Caco-2 (cell line): ENCODE data around the gene DISP3. TPM values are rescaled to one million over a fixed set of nuclear protein-coding genes. Genes with fewer than 3 reads are reported as not detected.

ENCODE experiments used
- BruUV-seq: library from RNA; stranded (reverse); fragments of 400-500 nt; replicated peaks from 2 replicates; lab custom pipeline; 2021; lab: Mats Ljungman, UMichigan
- CTCF ChIA-PET: fragments of 300-600 bp; sonication (Branson Sonifier 250); formaldehyde crosslinking; loops from one replicate; lab custom pipeline; 2022; ENCODE audit warnings: antibody characterized with exemption; lab: Charles Lee
- POLR2A ChIA-PET: fragments of 300-600 bp; sonication (Branson Sonifier 250); formaldehyde crosslinking; loops from one replicate; lab custom pipeline; 2022; ENCODE audit warnings: antibody characterized with exemption; lab: Charles Lee
- DNase-seq, 2 experiments: peaks; one replicate each; pipeline versions ENCODE4 v3.0.0 to v3.0.0-alpha.2; 2020 to 2022
- H3K27me3 ChIP-seq: replicated peaks from 2 replicates; pipeline ENCODE4 v1.6.0; 2011; ENCODE audit warnings: low read length; ENCODE audit not compliant: control insufficient read depth, insufficient read depth
- H3K36me3 ChIP-seq: 2 replicates; pipeline ENCODE4 v1.5.1; 2011; ENCODE audit warnings: low read length; ENCODE audit not compliant: control insufficient read depth, insufficient read depth
- H3K4me1 ChIP-seq: fragments of 250-450 bp; sonication (Bioruptor Pico); 2 replicates; pipeline ENCODE4 v1.5.1; 2020; ENCODE audit warnings: mild to moderate bottlenecking
- H3K4me3 ChIP-seq: 2 replicates; pipeline ENCODE4 v1.5.1; 2011; ENCODE audit warnings: low read depth, mild to moderate bottlenecking, control low read depth, low read length
- H3K9me3 ChIP-seq: fragments of 250-450 bp; sonication (Bioruptor Pico); 2 replicates; pipeline ENCODE4 v1.5.1; 2020; ENCODE audit warnings: mild to moderate bottlenecking, moderate library complexity
- H3K27ac Mint-ChIP-seq: one replicate; pipeline ENCODE4 v1.8.0; 2022; ENCODE audit warnings: mixed read lengths; ENCODE audit not compliant: unreplicated experiment
- H3K27me3 Mint-ChIP-seq: one replicate; pipeline ENCODE4 v1.8.0; 2022; ENCODE audit warnings: mixed read lengths; ENCODE audit not compliant: insufficient read depth, unreplicated experiment
- H3K36me3 Mint-ChIP-seq: one replicate; pipeline ENCODE4 v1.8.0; 2022; ENCODE audit warnings: mild to moderate bottlenecking, mixed read lengths; ENCODE audit not compliant: insufficient read depth, unreplicated experiment
- H3K4me1 Mint-ChIP-seq: one replicate; pipeline ENCODE4 v1.8.0; 2022; ENCODE audit warnings: low read depth, mixed read lengths; ENCODE audit not compliant: unreplicated experiment
- H3K4me3 Mint-ChIP-seq: one replicate; pipeline ENCODE4 v1.8.0; 2022; ENCODE audit warnings: mild to moderate bottlenecking, moderate library complexity, mixed read lengths; ENCODE audit not compliant: unreplicated experiment
- H3K9me3 Mint-ChIP-seq: one replicate; pipeline ENCODE4 v1.8.0; 2022; ENCODE audit warnings: mixed read lengths; ENCODE audit not compliant: unreplicated experiment
- CTCF ChIP-seq, 2 experiments: fragments of 200-600 bp in 1 of 2; IDR thresholded peaks; 1 replicate in 1 of 2; 2 replicates in 1 of 2; pipeline versions ENCODE4 v1.5.1 to v1.8.0; 2011 to 2022; ENCODE audit warnings: antibody characterized with exemption in 1 of 2, control low read depth in 1 of 2, inconsistent platforms in 1 of 2, low read depth in 1 of 2, low read length in 1 of 2, mild to moderate bottlenecking in 1 of 2, moderate library complexity in 1 of 2; ENCODE audit not compliant: insufficient read depth in 1 of 2, severe bottlenecking in 1 of 2, unreplicated experiment in 1 of 2
- intact Hi-C: fragments of 100-400 bp; cut with micrococcal nuclease; formaldehyde crosslinking; loops from one replicate; pipeline ENCODE4 v1.10.0; 2022; ENCODE audit not compliant: unreplicated experiment
- total RNA-seq: library from RNA; stranded (reverse); gene quantifications from 2 replicates; pipeline ENCODE4 v1.2.3, GENCODE V29; 2022

Gene DISP3
- total RNA-seq, 1 experiment from 2014 or later = 1.1 TPM

DNA sequence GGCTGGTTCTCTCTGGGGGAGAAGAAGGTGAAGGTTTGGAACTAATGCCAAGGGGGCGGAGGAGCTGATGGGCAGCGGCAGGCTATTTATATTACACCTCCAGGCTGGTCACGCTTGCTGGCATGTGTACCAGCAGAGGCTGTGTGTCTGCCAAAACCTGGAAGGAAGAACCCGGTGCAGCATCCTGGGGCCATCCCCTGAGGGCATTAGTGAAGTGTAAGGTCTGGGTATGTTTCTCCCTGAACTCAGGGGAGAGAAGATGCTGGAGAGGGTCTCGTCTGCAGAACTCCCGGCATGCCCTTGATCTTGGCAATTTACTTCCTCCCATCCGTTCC, 5.3 kb downstream of the DISP3 start:
- Mint-ChIP-seq H3K4me3 (no peak overlapping the region), H3K4me1 (peaks cover 8% of the 10 kb centered on the region), H3K9me3 (peaks cover 9% of the 10 kb centered on the region), H3K36me3 (peaks cover 6% of the 10 kb centered on the region), H3K27me3 (peaks cover 13% of the 10 kb centered on the region), H3K27ac (no peak overlapping the region)
- no peaks in the 10 kb centered on the region for H3K9me3 ChIP-seq
- BruUV-seq = no TSS peak
- no peaks in the 10 kb centered on the region; the same call in 1 of the 2 replicates for H3K27me3 ChIP-seq
- CTCF ChIA-PET = no interaction called here
- H3K4me3 ChIP-seq = no peak overlapping the region
- H3K36me3 ChIP-seq = no peaks in the 10 kb centered on the region
- no peak for DNase-seq
- TF ChIP-seq CTCF (IDR thresholded peaks at IDR 0.05; ENCODE audit: insufficient read depth in 1 of 2, low read depth in 1 of 2, low read length in 1 of 2, severe bottlenecking in 1 of 2, unreplicated experiment in 1 of 2) = no peak
- intact Hi-C loops = no loop called here
- H3K4me1 ChIP-seq = peaks cover 7% of the 10 kb centered on the region; the same call in 1 of the 2 replicates
- POLR2A ChIA-PET = interaction anchor here (0.6 kb wide), 1 partner anchor 229 kb away, joined by 3 read pairs; no protein-coding TSS in a partner anchor

GRCh38 chr1:11485191-11485590, 6.2 kb downstream of the DISP3 start:
- no peaks in the 10 kb centered on the region for H3K9me3 ChIP-seq
- H3K4me3 Mint-ChIP-seq = no peak overlapping the region
- H3K4me1 ChIP-seq = peaks cover 7% of the 10 kb centered on the region; the same call in 1 of the 2 replicates
- H3K36me3 Mint-ChIP-seq = peaks cover 3% of the 10 kb centered on the region
- no peak overlapping the region for H3K4me3 ChIP-seq
- no peak for TF ChIP-seq CTCF (IDR thresholded peaks at IDR 0.05; ENCODE audit: insufficient read depth in 1 of 2, low read depth in 1 of 2, low read length in 1 of 2, severe bottlenecking in 1 of 2, unreplicated experiment in 1 of 2)
- POLR2A ChIA-PET = interaction anchor here (0.6 kb wide), 1 partner anchor 228 kb away, joined by 3 read pairs; no protein-coding TSS in a partner anchor
- no peaks in the 10 kb centered on the region for H3K36me3 ChIP-seq
- peaks cover 9% of the 10 kb centered on the region for H3K9me3 Mint-ChIP-seq
- no TSS peak for BruUV-seq
- peaks cover 8% of the 10 kb centered on the region for H3K4me1 Mint-ChIP-seq
- peaks cover 18% of the 10 kb centered on the region for H3K27me3 Mint-ChIP-seq
- no peaks in the 10 kb centered on the region; the same call in 1 of the 2 replicates for H3K27me3 ChIP-seq
- no peak for DNase-seq
- intact Hi-C loops = no loop called here
- H3K27ac Mint-ChIP-seq = no peak overlapping the region
- CTCF ChIA-PET = no interaction called here

GRCh38 chr1:11486231-11487009, 7.5 kb downstream of the DISP3 start:
- ChIA-PET CTCF (no interaction called here), POLR2A (no interaction called here)
- no peak for TF ChIP-seq CTCF (IDR thresholded peaks at IDR 0.05; ENCODE audit: insufficient read depth in 1 of 2, low read depth in 1 of 2, low read length in 1 of 2, severe bottlenecking in 1 of 2, unreplicated experiment in 1 of 2)
- Mint-ChIP-seq H3K27me3 (peaks cover 9% of the 10 kb centered on the region), H3K36me3 (no peaks in the 10 kb centered on the region), H3K9me3 (no peaks in the 10 kb centered on the region), H3K4me1 (peaks cover 8% of the 10 kb centered on the region), H3K4me3 (no peak overlapping the region), H3K27ac (no peak overlapping the region)
- BruUV-seq = no TSS peak
- Histone ChIP-seq H3K36me3 (no peaks in the 10 kb centered on the region), H3K9me3 (no peaks in the 10 kb centered on the region), H3K27me3 (no peaks in the 10 kb centered on the region; the same call in 1 of the 2 replicates), H3K4me3 (no peak overlapping the region), H3K4me1 (peaks cover 7% of the 10 kb centered on the region; the same call in 1 of the 2 replicates)
- intact Hi-C loops = no loop called here
- no peak for DNase-seq
